Stimulated activated memory B cell treated with anti-CD40 and anti-IgM and Interleukin-4, amounts not matched to agents 10 μg/mL and 1 μg/mL and 100 μg/mL, for 72 hours (primary cell): ENCODE results near the gene FAM171A1.
"Not testable (repeated sequence)": the region's sequence is repeated elsewhere in the genome, so short reads cannot be mapped to it uniquely, and the experiment has no call there.

Experiments
- ATAC-seq: fragments of 150-1000 bp; cut with Tn5 transposase; 2 replicates; pipeline ENCODE4 v1.10.0; 2021
- H3K27ac Mint-ChIP-seq: one replicate; pipeline ENCODE4 v1.8.0; 2022; ENCODE audit warnings: mild to moderate bottlenecking, mixed read lengths
- H3K27me3 Mint-ChIP-seq: one replicate; pipeline ENCODE4 v1.8.0; 2022; ENCODE audit warnings: mixed read lengths
- H3K36me3 Mint-ChIP-seq: one replicate; pipeline ENCODE4 v1.8.0; 2022; ENCODE audit warnings: mixed read lengths
- H3K4me1 Mint-ChIP-seq: one replicate; pipeline ENCODE4 v1.8.0; 2022; ENCODE audit warnings: mixed read lengths
- H3K4me3 Mint-ChIP-seq: one replicate; pipeline ENCODE4 v1.8.0; 2022; ENCODE audit warnings: mild to moderate bottlenecking, moderate library complexity, mixed read lengths
- H3K9me3 Mint-ChIP-seq: one replicate; pipeline ENCODE4 v1.8.0; 2022; ENCODE audit warnings: mixed read lengths

Gene FAM171A1

GRCh38 chr10:15305161-15305560 is 65.9 kb downstream of the FAM171A1 start:
- Mint-ChIP-seq H3K36me3 (no peaks in the 10 kb centered on the region), H3K27me3 (peaks cover 22% of the 10 kb centered on the region), H3K4me1 (no peaks in the 10 kb centered on the region), H3K4me3 (no peak overlapping the region), H3K9me3 (no peaks in the 10 kb centered on the region), H3K27ac (no peak overlapping the region)
- no peak for ATAC-seq

- peaks cover 22% of the 10 kb centered on the region for H3K27me3 Mint-ChIP-seq
- H3K4me1 Mint-ChIP-seq, H3K36me3 Mint-ChIP-seq, H3K9me3 Mint-ChIP-seq, ATAC-seq, H3K4me3 Mint-ChIP-seq, H3K27ac Mint-ChIP-seq: not testable (repeated sequence)
Measured at GRCh38 chr10:15302188-15302956, 68.7 kb downstream of the FAM171A1 start.

- no peaks in the 10 kb centered on the region for H3K36me3 Mint-ChIP-seq
- no peak overlapping the region for H3K27ac Mint-ChIP-seq
- H3K9me3 Mint-ChIP-seq, result no peaks in the 10 kb centered on the region
- peaks cover 25% of the 10 kb centered on the region for H3K27me3 Mint-ChIP-seq
- no peaks in the 10 kb centered on the region for H3K4me1 Mint-ChIP-seq
- ATAC-seq, result no peak
- H3K4me3 Mint-ChIP-seq, result no peak overlapping the region
Measured at GRCh38 chr10:15300697-15301096, 70.4 kb downstream of the FAM171A1 start.

GRCh38 chr10:15300145-15300544 is 70.9 kb downstream of the FAM171A1 start:
- Mint-ChIP-seq H3K9me3 (no peaks in the 10 kb centered on the region), H3K27me3 (peaks cover 27% of the 10 kb centered on the region), H3K36me3 (no peaks in the 10 kb centered on the region), H3K27ac (no peak overlapping the region), H3K4me1 (no peaks in the 10 kb centered on the region), H3K4me3 (no peak overlapping the region)
- ATAC-seq, result no peak

GRCh38 chr10:15296701-15297100 is 74.4 kb downstream of the FAM171A1 start:
- Mint-ChIP-seq H3K4me3 (no peak overlapping the region), H3K9me3 (no peaks in the 10 kb centered on the region), H3K27ac (no peak overlapping the region), H3K27me3 (peaks cover 37% of the 10 kb centered on the region), H3K36me3 (no peaks in the 10 kb centered on the region), H3K4me1 (no peaks in the 10 kb centered on the region)
- ATAC-seq, result no peak

- ATAC-seq, result no peak
- no peaks in the 10 kb centered on the region for H3K36me3 Mint-ChIP-seq
- no peaks in the 10 kb centered on the region for H3K9me3 Mint-ChIP-seq
- H3K4me1 Mint-ChIP-seq, result no peaks in the 10 kb centered on the region
- H3K4me3 Mint-ChIP-seq, result no peak overlapping the region
- H3K27ac Mint-ChIP-seq, result no peak overlapping the region
- H3K27me3 Mint-ChIP-seq, result peaks cover 38% of the 10 kb centered on the region
Measured at GRCh38 chr10:15295537-15296325, 75.4 kb downstream of the FAM171A1 start.

GRCh38 chr10:15293862-15294842 is 76.9 kb downstream of the FAM171A1 start:
- no peak overlapping the region for H3K27ac Mint-ChIP-seq
- H3K4me1 Mint-ChIP-seq, result no peaks in the 10 kb centered on the region
- no peak for ATAC-seq
- H3K4me3 Mint-ChIP-seq, result no peak overlapping the region
- no peaks in the 10 kb centered on the region for H3K9me3 Mint-ChIP-seq
- H3K27me3 Mint-ChIP-seq, result peaks cover 44% of the 10 kb centered on the region
- no peaks in the 10 kb centered on the region for H3K36me3 Mint-ChIP-seq

GRCh38 chr10:15290671-15291070 is 80.4 kb downstream of the FAM171A1 start:
- ATAC-seq, result no peak
- no peak overlapping the region for H3K27ac Mint-ChIP-seq
- no peaks in the 10 kb centered on the region for H3K4me1 Mint-ChIP-seq
- H3K4me3 Mint-ChIP-seq, result no peak overlapping the region
- peaks cover 42% of the 10 kb centered on the region for H3K27me3 Mint-ChIP-seq
- H3K36me3 Mint-ChIP-seq, result no peaks in the 10 kb centered on the region
- no peaks in the 10 kb centered on the region for H3K9me3 Mint-ChIP-seq

GRCh38 chr10:15290150-15290549 is 80.9 kb downstream of the FAM171A1 start:
- H3K27me3 Mint-ChIP-seq, result peaks cover 37% of the 10 kb centered on the region
- no peak for ATAC-seq
- H3K4me3 Mint-ChIP-seq, result no peak overlapping the region
- H3K27ac Mint-ChIP-seq, result no peak overlapping the region
- H3K9me3 Mint-ChIP-seq, result no peaks in the 10 kb centered on the region
- H3K4me1 Mint-ChIP-seq, result no peaks in the 10 kb centered on the region
- no peaks in the 10 kb centered on the region for H3K36me3 Mint-ChIP-seq

GRCh38 chr10:15280974-15281373 is 90.1 kb downstream of the FAM171A1 start:
- Mint-ChIP-seq H3K4me3 (no peak overlapping the region), H3K27me3 (no peaks in the 10 kb centered on the region), H3K4me1 (no peaks in the 10 kb centered on the region), H3K27ac (no peak overlapping the region), H3K36me3 (no peaks in the 10 kb centered on the region), H3K9me3 (no peaks in the 10 kb centered on the region)
- ATAC-seq, result no peak

- H3K4me1 Mint-ChIP-seq, result no peaks in the 10 kb centered on the region
- no peaks in the 10 kb centered on the region for H3K36me3 Mint-ChIP-seq
- H3K27me3 Mint-ChIP-seq, result no peaks in the 10 kb centered on the region
- no peak overlapping the region for H3K4me3 Mint-ChIP-seq
- H3K27ac Mint-ChIP-seq, result no peak overlapping the region
- H3K9me3 Mint-ChIP-seq, result no peaks in the 10 kb centered on the region
- no peak for ATAC-seq
Measured at GRCh38 chr10:15280462-15280861, 90.6 kb downstream of the FAM171A1 start.

- Mint-ChIP-seq H3K4me3 (no peak overlapping the region), H3K9me3 (peaks cover 4% of the 10 kb centered on the region), H3K27ac (no peak overlapping the region), H3K4me1 (no peaks in the 10 kb centered on the region), H3K27me3 (no peaks in the 10 kb centered on the region), H3K36me3 (no peaks in the 10 kb centered on the region)
- no peak for ATAC-seq
Measured at GRCh38 chr10:15279236-15279635, 91.9 kb downstream of the FAM171A1 start.

- Mint-ChIP-seq H3K4me3 (no peak overlapping the region), H3K36me3 (no peaks in the 10 kb centered on the region), H3K27ac (no peak overlapping the region), H3K9me3 (peaks cover 7% of the 10 kb centered on the region), H3K4me1 (no peaks in the 10 kb centered on the region), H3K27me3 (no peaks in the 10 kb centered on the region)
- ATAC-seq, result no peak
Measured at GRCh38 chr10:15278786-15279185, 92.3 kb downstream of the FAM171A1 start.

GRCh38 chr10:15276039-15276438 is 95.0 kb downstream of the FAM171A1 start:
- not testable (repeated sequence) for H3K4me3 Mint-ChIP-seq, H3K9me3 Mint-ChIP-seq, H3K36me3 Mint-ChIP-seq, H3K27ac Mint-ChIP-seq, H3K27me3 Mint-ChIP-seq, ATAC-seq, H3K4me1 Mint-ChIP-seq

GRCh38 chr10:15269838-15270237 is 101.3 kb downstream of the FAM171A1 start:
- ATAC-seq, H3K4me3 Mint-ChIP-seq, H3K4me1 Mint-ChIP-seq, H3K27ac Mint-ChIP-seq, H3K9me3 Mint-ChIP-seq, H3K36me3 Mint-ChIP-seq: not testable (repeated sequence)
- peaks cover 41% of the 10 kb centered on the region for H3K27me3 Mint-ChIP-seq
